Prostate gland (tissue), 2 donors: ENCODE results near the gene EDA2R. TPM values are rescaled to one million over a fixed set of nuclear protein-coding genes. Genes with fewer than 3 reads are reported as not detected.

ENCODE experiments used
- DNase-seq: peaks from one replicate; pipeline ENCODE4 v3.0.0-alpha.2; 2019; ENCODE audit warnings: low spot score
- H3K27ac ChIP-seq, 2 donors: fragments of 200-600 bp; sonication (generic); 2 replicates each; pipeline ENCODE4 v1.5.1; 2017 to 2019
- H3K27me3 ChIP-seq: fragments of 200-600 bp; sonication (generic); replicated peaks from 2 replicates; pipeline ENCODE4 v1.5.1; 2019; ENCODE audit not compliant: insufficient read depth
- H3K36me3 ChIP-seq, 2 donors: fragments of 200-600 bp; sonication (generic); 1 replicate in 1 of 2; 2 replicates in 1 of 2; pipeline versions ENCODE4 v1.5.1 to v1.8.1; 2017 to 2019
- H3K4me1 ChIP-seq: fragments of 200-600 bp; sonication (generic); replicated peaks from 2 replicates; pipeline ENCODE4 v1.5.1; 2019
- H3K4me3 ChIP-seq, 2 donors: fragments of 200-600 bp; sonication (generic); 2 replicates each; pipeline ENCODE4 v1.5.1; 2017 to 2019
- H3K9me3 ChIP-seq: fragments of 200-600 bp; sonication (generic); 2 replicates; pipeline ENCODE4 v1.5.1; 2017
- POLR2A ChIP-seq: fragments of 450-650 bp; IDR thresholded peaks from one replicate; pipeline ENCODE4 v1.6.1; 2016; ENCODE audit warnings: antibody characterized with exemption, mild to moderate bottlenecking
- POLR2AphosphoS5 ChIP-seq: sonication (generic); formaldehyde crosslinking; IDR thresholded peaks from one replicate; pipeline ENCODE4 v1.6.1; 2017; ENCODE audit warnings: antibody characterized with exemption
- WGBS: methylation state at CpG from one replicate; pipeline ENCODE4 v1.1.5; 2018; 5-methylcytosine and 5-hydroxymethylcytosine counted together
- intact Hi-C: fragments of 100-400 bp; cut with DNase I; formaldehyde crosslinking; loops from one replicate; pipeline ENCODE4 v1.14.2; 2022
- total RNA-seq, 2 donors: library from RNA; depleted of rRNA; stranded (reverse); fragments of >200 nt; gene quantifications; one replicate each; pipeline ENCODE4 v1.1.0, GENCODE V29; 2016
- TF ChIP-seq, protein P1 (sequence below), 4 experiments: fragments of 200-600 bp in 2 of 4; fragments of 450-650 bp in 2 of 4; sonication (generic) in 2 of 4; IDR thresholded peaks; 1 replicate in 3 of 4; 2 replicates in 1 of 4; pipeline ENCODE4 v1.5.1; 2016 to 2019; ENCODE audit warnings: antibody characterized with exemption in 4 of 4, mild to moderate bottlenecking in 2 of 4, moderate library complexity in 2 of 4

EDA2R gene
- total RNA-seq, 2 donors from 2014 or later = 3.8 to 3.9 TPM

DNA sequence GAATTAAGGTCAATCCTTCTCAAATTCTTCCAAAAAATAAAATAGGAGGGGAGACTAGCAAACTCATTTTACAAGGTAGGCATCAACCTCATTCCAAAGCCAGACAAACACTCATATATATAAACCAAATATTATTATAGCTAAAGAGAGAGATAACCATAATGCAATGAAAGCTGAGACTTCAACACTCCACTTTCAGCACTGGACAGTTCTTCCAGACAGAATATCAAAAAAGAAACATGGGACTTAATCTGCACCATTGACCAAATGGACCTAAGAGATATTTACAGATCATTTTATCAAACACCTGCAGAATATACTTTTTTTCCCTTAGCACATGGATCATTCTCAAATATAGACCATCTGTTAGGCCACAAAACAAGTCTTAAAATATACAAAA lies 15.5 kb upstream of the EDA2R start:
- intact Hi-C loops = no loop called here
- H3K4me1 ChIP-seq = no peaks in the 10 kb centered on the region
- TF ChIP-seq POLR2AphosphoS5 = no peak
- TF ChIP-seq, protein P1, sequence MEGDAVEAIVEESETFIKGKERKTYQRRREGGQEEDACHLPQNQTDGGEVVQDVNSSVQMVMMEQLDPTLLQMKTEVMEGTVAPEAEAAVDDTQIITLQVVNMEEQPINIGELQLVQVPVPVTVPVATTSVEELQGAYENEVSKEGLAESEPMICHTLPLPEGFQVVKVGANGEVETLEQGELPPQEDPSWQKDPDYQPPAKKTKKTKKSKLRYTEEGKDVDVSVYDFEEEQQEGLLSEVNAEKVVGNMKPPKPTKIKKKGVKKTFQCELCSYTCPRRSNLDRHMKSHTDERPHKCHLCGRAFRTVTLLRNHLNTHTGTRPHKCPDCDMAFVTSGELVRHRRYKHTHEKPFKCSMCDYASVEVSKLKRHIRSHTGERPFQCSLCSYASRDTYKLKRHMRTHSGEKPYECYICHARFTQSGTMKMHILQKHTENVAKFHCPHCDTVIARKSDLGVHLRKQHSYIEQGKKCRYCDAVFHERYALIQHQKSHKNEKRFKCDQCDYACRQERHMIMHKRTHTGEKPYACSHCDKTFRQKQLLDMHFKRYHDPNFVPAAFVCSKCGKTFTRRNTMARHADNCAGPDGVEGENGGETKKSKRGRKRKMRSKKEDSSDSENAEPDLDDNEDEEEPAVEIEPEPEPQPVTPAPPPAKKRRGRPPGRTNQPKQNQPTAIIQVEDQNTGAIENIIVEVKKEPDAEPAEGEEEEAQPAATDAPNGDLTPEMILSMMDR (IDR thresholded peaks at IDR 0.05) = no peak
- no peak for TF ChIP-seq POLR2A
- H3K4me3 ChIP-seq = no peak overlapping the region
- no peak overlapping the region for H3K27ac ChIP-seq
- DNase-seq = no peak
- H3K27me3 ChIP-seq = no peaks in the 10 kb centered on the region
- H3K9me3 ChIP-seq = no peaks in the 10 kb centered on the region
- no peaks in the 10 kb centered on the region for H3K36me3 ChIP-seq

DNA sequence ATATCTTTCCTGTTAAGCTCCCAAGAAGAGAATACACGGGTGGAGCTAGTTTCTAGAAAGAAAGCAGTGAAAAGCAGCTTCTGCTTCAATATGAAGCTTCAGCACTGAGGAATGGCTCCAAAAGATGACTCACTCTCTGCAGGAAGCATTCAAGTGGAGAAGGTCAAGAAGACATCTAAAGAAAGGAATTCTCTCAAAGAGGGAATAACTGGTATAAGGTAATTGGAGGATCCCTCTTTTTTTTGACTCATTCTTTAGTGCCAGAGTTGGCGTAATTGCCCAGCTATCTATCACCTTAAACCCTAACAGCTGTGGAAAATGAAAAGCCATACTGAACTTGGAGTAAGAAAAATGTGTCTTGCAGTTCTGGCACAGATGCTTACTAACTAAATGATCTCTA lies 3.5 kb downstream of the EDA2R start:
- DNase-seq = no peak
- Histone ChIP-seq H3K27ac (no peak overlapping the region), H3K36me3 (no peaks in the 10 kb centered on the region), H3K27me3 (no peaks in the 10 kb centered on the region), H3K9me3 (no peaks in the 10 kb centered on the region), H3K4me1 (no peaks in the 10 kb centered on the region), H3K4me3 (no peak overlapping the region)
- WGBS = 65% methylated on average over 2 of the region's 2 CpGs
- intact Hi-C loops = no loop called here
- no peak for TF ChIP-seq POLR2AphosphoS5
- TF ChIP-seq, protein P1 (IDR thresholded peaks at IDR 0.05) = no peak
- TF ChIP-seq POLR2A = no peak

DNA sequence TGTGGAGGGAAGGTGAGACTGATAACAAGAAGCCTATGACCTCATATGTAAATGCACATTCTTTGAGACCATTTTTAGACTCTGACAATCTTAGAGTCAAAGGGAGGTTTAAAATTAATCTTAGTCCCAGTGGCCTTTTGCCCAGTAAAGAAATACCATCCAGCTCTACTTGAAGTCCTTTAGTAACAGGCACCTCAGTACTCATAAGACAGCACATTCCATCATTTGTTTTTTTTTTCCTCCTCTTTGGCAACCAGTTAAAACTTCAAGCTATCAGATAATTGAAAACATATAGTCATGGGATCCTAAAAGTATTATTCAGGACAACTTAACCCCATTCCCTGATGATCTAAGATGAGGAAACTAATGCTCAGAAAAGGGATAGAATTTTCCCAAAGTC lies 4.6 kb downstream of the EDA2R start:
- Histone ChIP-seq H3K36me3 (no peaks in the 10 kb centered on the region), H3K27me3 (no peaks in the 10 kb centered on the region), H3K9me3 (no peaks in the 10 kb centered on the region), H3K4me3 (no peak overlapping the region), H3K27ac (no peak overlapping the region), H3K4me1 (no peaks in the 10 kb centered on the region)
- DNase-seq = no peak
- intact Hi-C loops = no loop called here
- TF ChIP-seq POLR2A (no peak), POLR2AphosphoS5 (no peak)
- TF ChIP-seq, protein P1 (IDR thresholded peaks at IDR 0.05) = no peak

DNA sequence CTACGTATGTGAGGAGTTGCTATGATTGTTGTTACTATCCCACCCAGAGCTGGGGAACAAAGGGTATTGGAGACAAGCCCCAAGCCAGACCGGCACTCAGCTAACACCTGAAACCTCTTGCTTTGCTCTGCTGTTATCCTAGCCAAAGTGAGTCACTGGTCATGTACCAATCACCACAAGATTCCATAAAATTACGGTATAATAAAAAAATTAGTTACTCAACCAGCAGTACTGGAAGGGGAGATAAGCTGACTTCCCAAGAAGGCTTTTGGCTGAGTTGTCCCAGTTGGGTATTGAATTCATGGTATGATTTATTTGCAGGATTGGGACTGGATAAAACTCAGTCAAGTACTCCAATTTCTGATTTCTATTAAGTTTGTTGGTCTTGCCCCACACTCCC lies 5.3 kb downstream of the EDA2R start:
- intact Hi-C loops = no loop called here
- WGBS = 35% methylated on average over 3 of the region's 3 CpGs
- Histone ChIP-seq H3K4me3 (no peak overlapping the region), H3K27me3 (no peaks in the 10 kb centered on the region), H3K4me1 (no peaks in the 10 kb centered on the region), H3K9me3 (no peaks in the 10 kb centered on the region), H3K27ac (no peak overlapping the region), H3K36me3 (no peaks in the 10 kb centered on the region)
- TF ChIP-seq, protein P1 (IDR thresholded peaks at IDR 0.05) = no peak
- no peak for TF ChIP-seq POLR2AphosphoS5
- TF ChIP-seq POLR2A = no peak
- DNase-seq = no peak

DNA sequence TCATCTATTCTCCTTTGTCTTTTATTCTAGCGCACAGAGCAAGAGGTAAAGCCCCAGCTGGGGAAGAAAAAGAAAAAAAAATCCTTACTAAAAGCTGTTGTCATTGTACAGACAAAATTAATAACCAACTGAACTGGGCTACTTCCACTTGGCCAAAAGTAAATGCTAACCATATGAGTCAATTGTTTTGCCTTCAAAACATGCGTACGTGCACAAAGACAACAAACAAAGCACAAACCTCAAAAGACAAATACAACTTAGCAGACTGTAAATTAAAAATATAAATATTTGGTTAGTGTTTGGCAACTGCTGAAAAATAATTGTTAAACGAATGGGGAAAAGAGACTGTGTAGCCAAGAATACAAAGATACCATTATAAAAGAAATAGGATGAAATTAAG lies 5.9 kb downstream of the EDA2R start:
- H3K36me3 ChIP-seq = no peaks in the 10 kb centered on the region
- H3K4me3 ChIP-seq = no peak overlapping the region
- intact Hi-C loops = no loop called here
- WGBS = 31% methylated on average over 4 of the region's 4 CpGs
- no peak for TF ChIP-seq POLR2A
- no peak for TF ChIP-seq POLR2AphosphoS5
- TF ChIP-seq, protein P1 (IDR thresholded peaks at IDR 0.05) = no peak
- no peak for DNase-seq
- no peak overlapping the region for H3K27ac ChIP-seq
- H3K4me1 ChIP-seq = no peaks in the 10 kb centered on the region
- H3K9me3 ChIP-seq = no peaks in the 10 kb centered on the region
- no peaks in the 10 kb centered on the region for H3K27me3 ChIP-seq
